ENCODE measurements around the gene GCNT3.

GCNT3 gene

GRCh38 chr15:59569477-59569876 is 42.1 kb upstream of the GCNT3 start:
- Histone ChIP-seq H3K79me2 (ENCODE audit: insufficient read depth, low read depth) (no peaks in the 10 kb centered on the region), H4K20me1 (ENCODE audit: insufficient read depth) (no peaks in the 10 kb centered on the region), H3K27me3 (ENCODE audit: insufficient read depth, low read depth) (no peaks in the 10 kb centered on the region), H3K4me2 (no peak overlapping the region), H3K9ac (no peak overlapping the region), H3K4me3 (IDR thresholded peaks at IDR 0.05; ENCODE audit: insufficient read depth, low read depth, low read length) (no peak overlapping the region), H3K4me1 (ENCODE audit: low read depth, poor library complexity, severe bottlenecking) (no peaks in the 10 kb centered on the region), H3K36me3 (ENCODE audit: insufficient read depth) (no peaks in the 10 kb centered on the region), H2AFZ (ENCODE audit: low read depth) (no peak overlapping the region), H3K27ac (no peak overlapping the region)
- TF ChIP-seq CTCF (conservative IDR thresholded peaks at IDR 0.05; ENCODE audit: low read depth, low read length): no peak

GRCh38 chr15:59570315-59570714 is 41.3 kb upstream of the GCNT3 start:
- Histone ChIP-seq H2AFZ (ENCODE audit: low read depth) (no peak overlapping the region), H3K4me2 (no peak overlapping the region), H3K36me3 (ENCODE audit: insufficient read depth) (no peaks in the 10 kb centered on the region), H3K4me3 (IDR thresholded peaks at IDR 0.05; ENCODE audit: insufficient read depth, low read depth, low read length) (no peak overlapping the region), H3K27ac (no peak overlapping the region), H3K4me1 (ENCODE audit: low read depth, poor library complexity, severe bottlenecking) (no peaks in the 10 kb centered on the region), H3K27me3 (ENCODE audit: insufficient read depth, low read depth) (no peaks in the 10 kb centered on the region), H4K20me1 (ENCODE audit: insufficient read depth) (no peaks in the 10 kb centered on the region), H3K79me2 (ENCODE audit: insufficient read depth, low read depth) (no peaks in the 10 kb centered on the region), H3K9ac (no peak overlapping the region)
- no peak for TF ChIP-seq CTCF (conservative IDR thresholded peaks at IDR 0.05; ENCODE audit: low read depth, low read length)

DNA sequence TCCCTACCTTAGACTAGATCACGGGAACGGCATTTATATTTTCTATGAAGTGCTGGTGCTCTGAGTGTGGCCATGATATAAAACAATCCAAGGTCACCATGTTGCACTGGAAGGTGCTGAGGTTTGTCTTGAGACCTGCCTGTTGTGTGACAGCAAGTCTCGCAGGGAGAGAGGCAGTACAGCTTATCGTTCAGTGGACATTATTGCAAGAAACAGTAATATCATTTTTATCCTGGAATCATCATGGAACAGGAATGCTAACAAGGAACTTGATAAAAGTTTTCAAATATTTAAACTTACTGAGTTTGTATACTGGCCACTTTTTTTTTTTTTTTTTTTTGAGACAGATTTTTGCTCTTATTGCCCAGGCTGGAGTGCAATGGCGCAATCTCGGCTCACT is 40.0 kb upstream of the GCNT3 start:
- H3K79me2 ChIP-seq (ENCODE audit: insufficient read depth, low read depth): no peaks in the 10 kb centered on the region
- no peaks in the 10 kb centered on the region for H4K20me1 ChIP-seq (ENCODE audit: insufficient read depth)
- H3K4me3 ChIP-seq (IDR thresholded peaks at IDR 0.05; ENCODE audit: insufficient read depth, low read depth, low read length): no peak overlapping the region
- H2AFZ ChIP-seq (ENCODE audit: low read depth): no peak overlapping the region
- no peak overlapping the region for H3K4me2 ChIP-seq
- H3K27me3 ChIP-seq (ENCODE audit: insufficient read depth, low read depth): no peaks in the 10 kb centered on the region
- no peak overlapping the region for H3K27ac ChIP-seq
- no peaks in the 10 kb centered on the region for H3K4me1 ChIP-seq (ENCODE audit: low read depth, poor library complexity, severe bottlenecking)
- TF ChIP-seq CTCF (conservative IDR thresholded peaks at IDR 0.05; ENCODE audit: low read depth, low read length): no peak
- no peaks in the 10 kb centered on the region for H3K36me3 ChIP-seq (ENCODE audit: insufficient read depth)
- H3K9ac ChIP-seq: no peak overlapping the region

GRCh38 chr15:59583088-59583487 is 28.5 kb upstream of the GCNT3 start:
- H2AFZ ChIP-seq (ENCODE audit: low read depth): no peak overlapping the region
- no peaks in the 10 kb centered on the region for H3K36me3 ChIP-seq (ENCODE audit: insufficient read depth)
- H3K27me3 ChIP-seq (ENCODE audit: insufficient read depth, low read depth): no peaks in the 10 kb centered on the region
- peaks cover 8% of the 10 kb centered on the region for H3K4me1 ChIP-seq (ENCODE audit: low read depth, poor library complexity, severe bottlenecking)
- no peak overlapping the region for H3K9ac ChIP-seq
- H3K4me3 ChIP-seq (IDR thresholded peaks at IDR 0.05; ENCODE audit: insufficient read depth, low read depth, low read length): no peak overlapping the region
- TF ChIP-seq CTCF (conservative IDR thresholded peaks at IDR 0.05; ENCODE audit: low read depth, low read length): no peak
- H3K79me2 ChIP-seq (ENCODE audit: insufficient read depth, low read depth): no peaks in the 10 kb centered on the region
- H3K4me2 ChIP-seq: no peak overlapping the region
- no peak overlapping the region for H3K27ac ChIP-seq
- no peaks in the 10 kb centered on the region for H4K20me1 ChIP-seq (ENCODE audit: insufficient read depth)
